CD14-positive monocyte (primary cell): ENCODE data around the gene HVCN1. TPM values are rescaled to one million over a fixed set of nuclear protein-coding genes. Genes with fewer than 3 reads are reported as not detected.

ENCODE experiments used
- DNase-seq, 3 donors: peaks; one replicate each; pipeline ENCODE4 v3.0.0-alpha.2; 2011 to 2022
- H2AFZ ChIP-seq: 2 replicates; pipeline ENCODE4 v1.6.0; 2012; ENCODE audit warnings: mild to moderate bottlenecking, low read depth, low read length, inconsistent platforms; ENCODE audit not compliant: insufficient read depth, poor library complexity, severe bottlenecking
- H3K27ac ChIP-seq, 2 donors: 1 replicate in 1 of 2; 2 replicates in 1 of 2; pipeline ENCODE4 v1.5.1; 2012 to 2013; ENCODE audit warnings: low read length in 2 of 2, control low read depth in 1 of 2, inconsistent platforms in 1 of 2, low read depth in 1 of 2, mild to moderate bottlenecking in 1 of 2
- H3K27me3 ChIP-seq, 2 donors: one replicate each; pipeline versions ENCODE4 v1.6.0 to v1.6.1; 2011 to 2013; ENCODE audit warnings: low read length in 2 of 2; ENCODE audit not compliant: control insufficient read depth in 2 of 2, insufficient read depth in 2 of 2
- H3K36me3 ChIP-seq, 2 donors: replicated peaks in 1 of 2; 1 replicate in 1 of 2; 2 replicates in 1 of 2; pipeline versions ENCODE4 v1.5.1 to v1.6.1; 2012 to 2013; ENCODE audit warnings: low read length in 2 of 2, control low read depth in 1 of 2, inconsistent platforms in 1 of 2, mild to moderate bottlenecking in 1 of 2; ENCODE audit not compliant: insufficient read depth in 2 of 2, control insufficient read depth in 1 of 2
- H3K4me1 ChIP-seq, 2 donors: 1 replicate in 1 of 2; 2 replicates in 1 of 2; pipeline versions ENCODE4 v1.5.1 to v1.6.1; 2012 to 2013; ENCODE audit warnings: low read length in 2 of 2, control low read depth in 1 of 2, inconsistent platforms in 1 of 2, mild to moderate bottlenecking in 1 of 2, moderate library complexity in 1 of 2; ENCODE audit not compliant: insufficient read depth in 2 of 2, control insufficient read depth in 1 of 2
- H3K4me2 ChIP-seq: replicated peaks from 2 replicates; pipeline ENCODE3; 2012; ENCODE audit warnings: low read length, moderate library complexity, mild to moderate bottlenecking; ENCODE audit not compliant: poor library complexity, severe bottlenecking; ENCODE audit errors: extremely low read depth
- H3K4me3 ChIP-seq, 3 experiments: fragments of 200-600 bp in 1 of 3; sonication (generic) in 1 of 3; replicated peaks in 1 of 3; 1 replicate in 2 of 3; 2 replicates in 1 of 3; pipeline ENCODE4 v1.5.1; 2011 to 2013; ENCODE audit warnings: low read length in 3 of 3, mild to moderate bottlenecking in 3 of 3, control low read depth in 2 of 3, low read depth in 2 of 3, inconsistent platforms in 1 of 3, moderate library complexity in 1 of 3
- H3K79me2 ChIP-seq: 2 replicates; pipeline ENCODE4 v1.6.0; 2012; ENCODE audit warnings: mild to moderate bottlenecking, control low read depth, inconsistent platforms, low read length, moderate library complexity; ENCODE audit not compliant: insufficient read depth
- H3K9ac ChIP-seq: 2 replicates; pipeline ENCODE4 v1.6.0; 2017; ENCODE audit warnings: low read length, mild to moderate bottlenecking; ENCODE audit not compliant: insufficient read depth, poor library complexity, severe bottlenecking
- H3K9me3 ChIP-seq, 2 donors: replicated peaks in 1 of 2; 1 replicate in 1 of 2; 2 replicates in 1 of 2; pipeline versions ENCODE4 v1.5.1 to v1.6.1; 2012 to 2013; ENCODE audit warnings: low read length in 2 of 2, control low read depth in 1 of 2; ENCODE audit not compliant: control insufficient read depth in 1 of 2, insufficient read depth in 1 of 2
- H4K20me1 ChIP-seq: 2 replicates; pipeline ENCODE4 v1.6.0; 2012; ENCODE audit warnings: mild to moderate bottlenecking, low read length, control low read depth, moderate library complexity; ENCODE audit not compliant: insufficient read depth
- H3K27ac Mint-ChIP-seq, 7 donors: one replicate each; pipeline ENCODE4 v1.8.0; 2020; ENCODE audit warnings: mild to moderate bottlenecking in 7 of 7, mixed read lengths in 7 of 7, moderate library complexity in 6 of 7, inconsistent platforms in 2 of 7
- H3K27me3 Mint-ChIP-seq, 3 donors: one replicate each; pipeline ENCODE4 v1.8.0; 2021 to 2022; ENCODE audit warnings: low read depth in 3 of 3, mild to moderate bottlenecking in 3 of 3, mixed read lengths in 3 of 3, moderate library complexity in 3 of 3, inconsistent platforms in 1 of 3
- H3K36me3 Mint-ChIP-seq, 2 donors: one replicate each; pipeline ENCODE4 v1.8.0; 2020; ENCODE audit warnings: mixed read lengths in 2 of 2, inconsistent platforms in 1 of 2, mild to moderate bottlenecking in 1 of 2
- H3K4me1 Mint-ChIP-seq: one replicate; pipeline ENCODE4 v1.8.0; 2020; ENCODE audit warnings: mild to moderate bottlenecking, mixed read lengths
- H3K4me3 Mint-ChIP-seq, 2 donors: one replicate each; pipeline ENCODE4 v1.8.0; 2020; ENCODE audit warnings: mild to moderate bottlenecking in 2 of 2, mixed read lengths in 2 of 2, moderate library complexity in 1 of 2
- H3K9me3 Mint-ChIP-seq, 7 donors: one replicate each; pipeline ENCODE4 v1.8.0; 2020 to 2022; ENCODE audit warnings: mixed read lengths in 7 of 7, mild to moderate bottlenecking in 6 of 7, moderate library complexity in 6 of 7, inconsistent platforms in 2 of 7
- CTCF ChIP-seq: fragments of 200-600 bp; IDR thresholded peaks from one replicate; pipeline ENCODE4 v1.8.0; 2022; ENCODE audit warnings: antibody characterized with exemption, mild to moderate bottlenecking
- WGBS: methylation state at CpG from one replicate; pipeline ENCODE4 v1.1.5; 2013; ENCODE audit warnings: missing lambda C conversion rate; ENCODE audit not compliant: insufficient coverage; 5-methylcytosine and 5-hydroxymethylcytosine counted together
- intact Hi-C, 2 donors: fragments of 100-400 bp; cut with micrococcal nuclease; formaldehyde crosslinking; loops; one replicate each; pipeline versions ENCODE4 v1.15.0 to v1.15.1; 2023
- polyA plus RNA-seq, 3 donors: library from polyadenylated mRNA; depleted of rRNA in 1 of 3; unstranded in 2 of 3; stranded (reverse) in 1 of 3; fragments of 300-500 nt in 2 of 3; fragments of >200 nt in 1 of 3; fragmentation: Illumina TruSeq in 2 of 3; gene quantifications; 1 replicate in 2 of 3; 2 replicates in 1 of 3; pipeline ENCODE4 v1.2.3, GENCODE V29; 2012 to 2021

The HVCN1 gene
- polyA plus RNA-seq, 3 donors, result 119 to 167 (median 121) TPM

- H3K9me3 Mint-ChIP-seq, result no peaks in the 10 kb centered on the region
- Histone ChIP-seq H3K4me1 (peaks cover 7 to 8% of the 10 kb centered on the region in 2 donors), H3K36me3 (peaks cover 72 to 99% of the 10 kb centered on the region in 2 donors), H3K27ac (no peak overlapping the region), H3K4me2 (no peak overlapping the region), H4K20me1 (peaks cover 96% of the 10 kb centered on the region), H2AFZ (no peak overlapping the region), H3K79me2 (peaks cover 87% of the 10 kb centered on the region), H3K9ac (no peak overlapping the region), H3K4me3 (no peak overlapping the region), H3K9me3 (no peaks in the 10 kb centered on the region), H3K27me3 (no peaks in the 10 kb centered on the region)
- peak overlapping the region in 3 of 7 donors; percentile 25 to 79 (median 59) for H3K27ac Mint-ChIP-seq
- peaks cover 67 to 82% of the 10 kb centered on the region in 2 donors for H3K36me3 Mint-ChIP-seq
- no peak for DNase-seq
- H3K27me3 Mint-ChIP-seq, result no peaks in the 10 kb centered on the region
- H3K4me1 Mint-ChIP-seq, result peaks cover 13% of the 10 kb centered on the region
- TF ChIP-seq CTCF, result no peak
- no CpG with 5 or more reads among the region's 1 CpG for WGBS
- H3K4me3 Mint-ChIP-seq, result no peak overlapping the region
- intact Hi-C loops, result no loop called here
Measured at GRCh38 chr12:110728628-110729027, 39.7 kb upstream of the HVCN1 start.

- peaks cover 87 to 99% of the 10 kb centered on the region in 2 donors for H3K36me3 ChIP-seq
Measured at GRCh38 chr12:110726708-110727369, 37.9 kb upstream of the HVCN1 start.

More at GRCh38 chr12:110726708-110727369, 37.9 kb upstream of the HVCN1 start:
- H3K4me3 Mint-ChIP-seq, result no peak overlapping the region
- Histone ChIP-seq H4K20me1 (peaks cover 91% of the 10 kb centered on the region), H3K9me3 (no peaks in the 10 kb centered on the region), H3K9ac (no peak overlapping the region), H3K27me3 (no peaks in the 10 kb centered on the region), H3K4me3 (no peak overlapping the region), H3K79me2 (peaks cover 78% of the 10 kb centered on the region), H3K27ac (peak overlapping the region in 1 of 2 donors; percentile 21), H3K4me2 (no peak overlapping the region), H2AFZ (no peak overlapping the region), H3K4me1 (no peaks in the 10 kb centered on the region)
- no peak for DNase-seq
- H3K36me3 Mint-ChIP-seq, result peaks cover 74 to 86% of the 10 kb centered on the region in 2 donors
- WGBS, result 88% methylated on average over 7 of the region's 9 CpGs
- no peaks in the 10 kb centered on the region for H3K9me3 Mint-ChIP-seq
- no peaks in the 10 kb centered on the region for H3K27me3 Mint-ChIP-seq
- H3K4me1 Mint-ChIP-seq, result peaks cover 4% of the 10 kb centered on the region
- no peak for TF ChIP-seq CTCF
- H3K27ac Mint-ChIP-seq, result peak overlapping the region in 3 of 7 donors; percentile 8 to 73 (median 48)
- intact Hi-C loops, result no loop called here
